HCT116 (cell line): ENCODE results near the gene FGFR4. TPM values are rescaled to one million over a fixed set of nuclear protein-coding genes. Genes with fewer than 3 reads are reported as not detected.

ENCODE experiments used
- ATAC-seq: fragments of 200-7000 bp; cut with Tn5 transposase; 2 replicates; pipeline ENCODE4 v1.9.1; 2020; ENCODE audit warnings: mild to moderate bottlenecking, moderate library complexity
- BruUV-seq: library from RNA; stranded (reverse); fragments of 400-500 nt; replicated peaks from 2 replicates; lab custom pipeline; 2021; lab: Mats Ljungman, UMichigan
- CTCF ChIA-PET: fragments of 300-600 bp; sonication (Branson Sonifier 250); formaldehyde crosslinking; loops from one replicate; lab custom pipeline; 2021; ENCODE audit warnings: antibody characterized with exemption; lab: Charles Lee
- POLR2A ChIA-PET: fragments of 300-600, 350-600 bp; sonication (Branson Sonifier 250); formaldehyde crosslinking; loops from one replicate; lab custom pipeline; 2021; ENCODE audit warnings: antibody characterized with exemption; lab: Charles Lee
- RAD21 ChIA-PET, 2 experiments: fragments of 300-600 bp; sonication (Branson Sonifier 250); formaldehyde crosslinking; loops; one replicate each; lab custom pipeline; 2023; ENCODE audit warnings: low total read pairs in 2 of 2; ENCODE audit not compliant: uncharacterized antibody in 2 of 2, unreplicated experiment in 2 of 2, low non-redundant PET in 1 of 2; lab: Charles Lee
- DNase-seq: peaks from one replicate; pipeline ENCODE4 v3.0.0-alpha.2; 2010; ENCODE audit warnings: low read depth, low spot score
- H2AFZ ChIP-seq: fragments of 200-600 bp; shearing (Covaris generic), sonication (generic); 2 replicates; pipeline ENCODE4 v1.6.1; 2017; ENCODE audit warnings: low read depth, mixed run types, mixed read lengths, antibody characterized with exemption, low read length; ENCODE audit not compliant: poor library complexity, severe bottlenecking
- H3K27ac ChIP-seq: 2 replicates; pipeline ENCODE4 v1.5.1; 2012; ENCODE audit warnings: low read depth, low read length
- H3K27me3 ChIP-seq: fragments of 200-600 bp; sonication (generic); 2 replicates; pipeline ENCODE4 v1.6.1; 2016; ENCODE audit warnings: mixed run types, low read length, mixed read lengths; ENCODE audit not compliant: insufficient read depth
- H3K36me3 ChIP-seq, 2 experiments: fragments of 200-500 bp in 1 of 2; fragments of 200-600 bp in 1 of 2; sonication (Bioruptor generic) in 1 of 2; sonication (generic) in 1 of 2; 2 replicates each; pipeline versions ENCODE4 v1.5.1 to v1.6.1; 2014 to 2016; ENCODE audit warnings: low read length in 2 of 2, inconsistent platforms in 1 of 2, mixed read lengths in 1 of 2, mixed run types in 1 of 2; ENCODE audit not compliant: insufficient read depth in 2 of 2, control insufficient read depth in 1 of 2
- H3K4me1 ChIP-seq, 2 experiments: fragments of 200-600 bp in 1 of 2; sonication (generic) in 1 of 2; 2 replicates each; pipeline versions ENCODE4 v1.5.1 to v1.6.1; 2012 to 2017; ENCODE audit warnings: low read length in 2 of 2, inconsistent platforms in 1 of 2, mild to moderate bottlenecking in 1 of 2, mixed read lengths in 1 of 2, mixed run types in 1 of 2, moderate library complexity in 1 of 2; ENCODE audit not compliant: insufficient read depth in 2 of 2, control insufficient read depth in 1 of 2
- H3K4me2 ChIP-seq: fragments of 200-600 bp; sonication (generic); 2 replicates; pipeline ENCODE4 v1.6.1; 2017; ENCODE audit warnings: mixed run types, low read length, mixed read lengths
- H3K4me3 ChIP-seq, 2 experiments: fragments of 200-600 bp in 1 of 2; sonication (generic) in 1 of 2; replicated peaks in 1 of 2; 2 replicates each; pipeline ENCODE4 v1.5.1; 2011 to 2016; ENCODE audit warnings: low read length in 2 of 2, control low read depth in 1 of 2, low read depth in 1 of 2, mild to moderate bottlenecking in 1 of 2, mixed read lengths in 1 of 2, mixed run types in 1 of 2
- H3K79me2 ChIP-seq: fragments of 200-600 bp; sonication (generic); 2 replicates; pipeline ENCODE4 v1.6.1; 2017; ENCODE audit warnings: mild to moderate bottlenecking, mixed run types, low read length, moderate library complexity, mixed read lengths; ENCODE audit not compliant: insufficient read depth
- H3K9ac ChIP-seq: fragments of 200-600 bp; sonication (generic); 2 replicates; pipeline ENCODE4 v1.6.1; 2016; ENCODE audit warnings: low read length, mixed read lengths
- H3K9me2 ChIP-seq: fragments of 200-600 bp; sonication (generic), shearing (Covaris generic); 2 replicates; pipeline ENCODE4 v1.6.1; 2017; ENCODE audit warnings: mixed run types, mild to moderate bottlenecking, moderate library complexity; ENCODE audit not compliant: insufficient read depth
- H3K9me3 ChIP-seq, 2 experiments: fragments of 200-500 bp in 1 of 2; fragments of 200-600 bp in 1 of 2; sonication (Bioruptor generic) in 1 of 2; sonication (generic) in 1 of 2; 2 replicates each; pipeline ENCODE4 v1.6.1; 2014 to 2017; ENCODE audit warnings: low read length in 2 of 2, mixed read lengths in 2 of 2, inconsistent platforms in 1 of 2, low read depth in 1 of 2, mild to moderate bottlenecking in 1 of 2, mixed run types in 1 of 2, moderate library complexity in 1 of 2; ENCODE audit not compliant: control insufficient read depth in 1 of 2, insufficient read depth in 1 of 2
- H4K20me1 ChIP-seq: fragments of 200-600 bp; sonication (generic), shearing (Covaris generic); 2 replicates; pipeline ENCODE4 v1.6.1; 2017; ENCODE audit warnings: mixed run types, mild to moderate bottlenecking, moderate library complexity; ENCODE audit not compliant: insufficient read depth
- CBX3 ChIP-seq: IDR thresholded peaks from 2 replicates; pipeline ENCODE4 v1.6.1; 2012; ENCODE audit warnings: low read depth
- CEBPB ChIP-seq: IDR thresholded peaks from 2 replicates; pipeline ENCODE4 v1.6.1; 2012; ENCODE audit warnings: low read depth
- EGR1 ChIP-seq: IDR thresholded peaks from 2 replicates; pipeline ENCODE4 v1.6.1; 2012; ENCODE audit warnings: low read depth
- ELF1 ChIP-seq: IDR thresholded peaks from 2 replicates; pipeline ENCODE4 v1.6.1; 2012; ENCODE audit warnings: low read depth, borderline replicate concordance
- EZH2 ChIP-seq: fragments of 200-600 bp; sonication (generic); IDR thresholded peaks from 2 replicates; pipeline ENCODE4 v1.6.1; 2017; ENCODE audit warnings: antibody characterized with exemption, mixed run types
- FOSL1 ChIP-seq: IDR thresholded peaks from 2 replicates; pipeline ENCODE4 v1.6.1; 2012; ENCODE audit warnings: low read depth
- JUND ChIP-seq: IDR thresholded peaks from 2 replicates; pipeline ENCODE4 v1.6.1; 2012
- POLR2A ChIP-seq: IDR thresholded peaks from 2 replicates; pipeline ENCODE4 v1.7.0; 2011; ENCODE audit warnings: borderline replicate concordance; ENCODE audit not compliant: insufficient read depth, insufficient read length; ENCODE audit errors: extremely low read depth
- POLR2AphosphoS5 ChIP-seq: IDR thresholded peaks from 2 replicates; pipeline ENCODE4 v1.6.1; 2011; ENCODE audit warnings: mild to moderate bottlenecking, low read depth, low read length, moderate library complexity
- RAD21 ChIP-seq: IDR thresholded peaks from 2 replicates; pipeline ENCODE4 v1.6.1; 2012; ENCODE audit warnings: low read depth, mild to moderate bottlenecking
- SRF ChIP-seq: IDR thresholded peaks from 2 replicates; pipeline ENCODE4 v1.6.1; 2012; ENCODE audit warnings: low read depth
- TCF7L2 ChIP-seq: IDR thresholded peaks from 2 replicates; pipeline ENCODE4 v1.7.0; 2011; ENCODE audit warnings: borderline replicate concordance, inconsistent platforms; ENCODE audit not compliant: insufficient read depth, insufficient read length; ENCODE audit errors: extremely low read depth
- ZFX ChIP-seq: fragments of 450-650 bp; IDR thresholded peaks from 2 replicates; pipeline ENCODE4 v1.6.1; 2017
- ZNF274 ChIP-seq: fragments of 200-500 bp; sonication (Bioruptor generic); IDR thresholded peaks from 2 replicates; pipeline ENCODE4 v1.6.1; 2014; ENCODE audit warnings: mild to moderate bottlenecking, low read depth, low read length, inconsistent platforms
- intact Hi-C: fragments of 100-400 bp; cut with micrococcal nuclease; formaldehyde crosslinking; loops from 2 replicates; pipeline ENCODE4 v1.10.0; 2022
- total RNA-seq: library from RNA; stranded (reverse); gene quantifications from one replicate; pipeline ENCODE4 v1.2.1, GENCODE V29; 2021; ENCODE audit not compliant: unreplicated experiment
- TF ChIP-seq, protein P1 (sequence below), 3 experiments: fragments of 200-600 bp in 1 of 3; sonication (generic) in 1 of 3; IDR thresholded peaks in 2 of 3; conservative IDR thresholded peaks in 1 of 3; 2 replicates each; pipeline ENCODE4 v1.5.1; 2012 to 2017; ENCODE audit warnings: low read depth in 2 of 3, low read length in 2 of 3, antibody characterized with exemption in 1 of 3, borderline replicate concordance in 1 of 3, control low read depth in 1 of 3, mild to moderate bottlenecking in 1 of 3, mixed read lengths in 1 of 3, mixed run types in 1 of 3, moderate library complexity in 1 of 3; ENCODE audit not compliant: insufficient read depth in 1 of 3
- TF ChIP-seq, protein P2 (sequence below): IDR thresholded peaks from 2 replicates; pipeline ENCODE4 v1.6.1; 2012
- TF ChIP-seq, protein P3 (sequence below): IDR thresholded peaks from 2 replicates; pipeline ENCODE4 v1.6.1; 2012
- TF ChIP-seq, protein P4 (sequence below): IDR thresholded peaks from 2 replicates; pipeline ENCODE4 v1.6.1; 2011; ENCODE audit warnings: mild to moderate bottlenecking, low read length, moderate library complexity; ENCODE audit not compliant: insufficient replicate concordance; ENCODE audit errors: extremely low read depth

FGFR4 gene
- total RNA-seq, 1 experiment from 2014 or later: 78.1 TPM

DNA sequence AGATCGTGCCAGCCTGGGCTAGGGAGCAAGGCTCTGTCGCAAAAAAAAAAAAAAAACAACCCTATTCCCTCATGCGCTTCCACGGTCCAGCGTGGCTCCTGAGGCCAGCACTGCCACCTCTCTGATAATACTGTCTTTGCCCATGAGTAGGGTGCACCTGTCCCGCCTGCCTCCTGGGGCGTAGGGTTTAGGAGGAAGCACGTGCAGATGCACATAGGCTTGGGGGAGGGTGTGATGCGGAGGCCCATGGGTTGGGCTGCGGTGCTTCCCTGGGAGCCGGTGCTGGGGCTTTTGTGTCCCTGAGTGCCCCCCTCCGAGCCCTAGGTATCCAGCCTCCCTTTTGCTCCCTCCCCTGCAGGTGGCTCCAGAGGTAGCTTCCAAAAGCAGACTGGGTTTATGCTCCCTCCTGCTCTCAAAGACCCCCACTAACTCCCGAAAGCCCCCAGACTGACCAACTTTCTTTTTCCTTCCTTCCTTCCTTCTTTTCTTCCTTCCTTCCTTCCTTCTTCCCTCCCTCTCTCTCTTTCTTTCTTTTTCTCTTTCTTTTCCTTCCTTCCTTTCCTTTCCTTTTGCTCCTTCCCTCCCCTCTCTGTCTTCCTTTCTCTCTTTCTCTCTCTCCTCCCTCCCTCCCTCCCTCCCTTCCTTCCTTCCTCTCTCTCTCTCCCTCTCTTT is 12.8 kb downstream of the FGFR4 start (continued):
- TF ChIP-seq, protein P1, sequence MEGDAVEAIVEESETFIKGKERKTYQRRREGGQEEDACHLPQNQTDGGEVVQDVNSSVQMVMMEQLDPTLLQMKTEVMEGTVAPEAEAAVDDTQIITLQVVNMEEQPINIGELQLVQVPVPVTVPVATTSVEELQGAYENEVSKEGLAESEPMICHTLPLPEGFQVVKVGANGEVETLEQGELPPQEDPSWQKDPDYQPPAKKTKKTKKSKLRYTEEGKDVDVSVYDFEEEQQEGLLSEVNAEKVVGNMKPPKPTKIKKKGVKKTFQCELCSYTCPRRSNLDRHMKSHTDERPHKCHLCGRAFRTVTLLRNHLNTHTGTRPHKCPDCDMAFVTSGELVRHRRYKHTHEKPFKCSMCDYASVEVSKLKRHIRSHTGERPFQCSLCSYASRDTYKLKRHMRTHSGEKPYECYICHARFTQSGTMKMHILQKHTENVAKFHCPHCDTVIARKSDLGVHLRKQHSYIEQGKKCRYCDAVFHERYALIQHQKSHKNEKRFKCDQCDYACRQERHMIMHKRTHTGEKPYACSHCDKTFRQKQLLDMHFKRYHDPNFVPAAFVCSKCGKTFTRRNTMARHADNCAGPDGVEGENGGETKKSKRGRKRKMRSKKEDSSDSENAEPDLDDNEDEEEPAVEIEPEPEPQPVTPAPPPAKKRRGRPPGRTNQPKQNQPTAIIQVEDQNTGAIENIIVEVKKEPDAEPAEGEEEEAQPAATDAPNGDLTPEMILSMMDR (IDR thresholded peaks at IDR 0.05 in 2 of 3, conservative IDR thresholded peaks at IDR 0.05 in 1 of 3; ENCODE audit: borderline replicate concordance in 1 of 3, insufficient read depth in 1 of 3, low read depth in 2 of 3, low read length in 2 of 3): no peak
- TF ChIP-seq ZNF274: no peak
- TF ChIP-seq, protein P2, sequence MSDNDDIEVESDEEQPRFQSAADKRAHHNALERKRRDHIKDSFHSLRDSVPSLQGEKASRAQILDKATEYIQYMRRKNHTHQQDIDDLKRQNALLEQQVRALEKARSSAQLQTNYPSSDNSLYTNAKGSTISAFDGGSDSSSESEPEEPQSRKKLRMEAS: no peak
- no peak for TF ChIP-seq CEBPB
- TF ChIP-seq FOSL1: no peak

DNA sequence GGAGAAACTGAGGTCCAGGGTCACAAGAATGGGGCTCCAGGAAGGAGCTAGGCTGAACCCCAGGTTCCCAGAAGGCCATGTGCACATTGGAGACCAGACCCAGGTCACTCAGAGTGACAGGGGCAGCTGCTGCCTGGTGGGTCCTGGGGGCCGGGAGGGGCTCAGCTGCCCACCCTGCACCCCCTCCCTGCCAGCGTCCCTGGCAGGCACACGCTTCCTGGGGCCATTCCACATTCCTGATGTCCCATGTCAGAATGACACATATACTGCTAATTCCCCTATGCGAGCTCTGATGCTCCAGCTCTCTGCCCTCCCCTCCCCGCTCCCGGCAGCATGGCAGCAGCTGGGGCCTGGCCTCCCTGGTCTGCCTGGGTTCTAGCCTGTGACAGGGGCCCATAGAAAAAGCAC is 14.0 kb downstream of the FGFR4 start:
- H3K27ac ChIP-seq: no peak overlapping the region
- H3K79me2 ChIP-seq: no peaks in the 10 kb centered on the region
- no peaks in the 10 kb centered on the region for H3K9me3 ChIP-seq
- intact Hi-C loops: no loop called here
- 0 out of 4 replicates have a peak, but pooled peaks cover 0 to 2% of the 10 kb centered on the region in 2 experiments for H3K36me3 ChIP-seq
- H3K27me3 ChIP-seq: no peaks in the 10 kb centered on the region
- RAD21 ChIA-PET: no interaction called here
- H3K9ac ChIP-seq: no peak overlapping the region
- ATAC-seq (peak; percentile 21; the same call in 1 of the 2 replicates), DNase-seq (no peak)
- POLR2A ChIA-PET: no interaction called here
- H4K20me1 ChIP-seq: no peaks in the 10 kb centered on the region
- BruUV-seq: no TSS peak
- H3K4me2 ChIP-seq: no peak overlapping the region
- H2AFZ ChIP-seq: no peak overlapping the region
- CTCF ChIA-PET: interaction anchor here (1.0 kb wide), 1 partner anchor 11 kb away, joined by 3 read pairs; no protein-coding TSS in a partner anchor
- peaks cover 0 to 6% of the 10 kb centered on the region in 2 experiments; a peak in 1 of 4 replicates for H3K4me1 ChIP-seq
- H3K9me2 ChIP-seq: no peaks in the 10 kb centered on the region
- H3K4me3 ChIP-seq: no peak overlapping the region
- no peak for TF ChIP-seq RAD21
- TF ChIP-seq, protein P1 (IDR thresholded peaks at IDR 0.05 in 2 of 3, conservative IDR thresholded peaks at IDR 0.05 in 1 of 3; ENCODE audit: borderline replicate concordance in 1 of 3, insufficient read depth in 1 of 3, low read depth in 2 of 3, low read length in 2 of 3): no peak
- no peak for TF ChIP-seq POLR2AphosphoS5
- TF ChIP-seq EGR1: no peak
- TF ChIP-seq JUND: no peak
- TF ChIP-seq TCF7L2: no peak
- TF ChIP-seq, protein P2: no peak
- TF ChIP-seq ZFX: no peak
- TF ChIP-seq SRF: no peak
- TF ChIP-seq ZNF274: no peak
- TF ChIP-seq, protein P3, sequence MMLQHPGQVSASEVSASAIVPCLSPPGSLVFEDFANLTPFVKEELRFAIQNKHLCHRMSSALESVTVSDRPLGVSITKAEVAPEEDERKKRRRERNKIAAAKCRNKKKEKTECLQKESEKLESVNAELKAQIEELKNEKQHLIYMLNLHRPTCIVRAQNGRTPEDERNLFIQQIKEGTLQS: no peak
- no peak for TF ChIP-seq POLR2A
- no peak for TF ChIP-seq FOSL1
- TF ChIP-seq ELF1: no peak
- TF ChIP-seq, protein P4, sequence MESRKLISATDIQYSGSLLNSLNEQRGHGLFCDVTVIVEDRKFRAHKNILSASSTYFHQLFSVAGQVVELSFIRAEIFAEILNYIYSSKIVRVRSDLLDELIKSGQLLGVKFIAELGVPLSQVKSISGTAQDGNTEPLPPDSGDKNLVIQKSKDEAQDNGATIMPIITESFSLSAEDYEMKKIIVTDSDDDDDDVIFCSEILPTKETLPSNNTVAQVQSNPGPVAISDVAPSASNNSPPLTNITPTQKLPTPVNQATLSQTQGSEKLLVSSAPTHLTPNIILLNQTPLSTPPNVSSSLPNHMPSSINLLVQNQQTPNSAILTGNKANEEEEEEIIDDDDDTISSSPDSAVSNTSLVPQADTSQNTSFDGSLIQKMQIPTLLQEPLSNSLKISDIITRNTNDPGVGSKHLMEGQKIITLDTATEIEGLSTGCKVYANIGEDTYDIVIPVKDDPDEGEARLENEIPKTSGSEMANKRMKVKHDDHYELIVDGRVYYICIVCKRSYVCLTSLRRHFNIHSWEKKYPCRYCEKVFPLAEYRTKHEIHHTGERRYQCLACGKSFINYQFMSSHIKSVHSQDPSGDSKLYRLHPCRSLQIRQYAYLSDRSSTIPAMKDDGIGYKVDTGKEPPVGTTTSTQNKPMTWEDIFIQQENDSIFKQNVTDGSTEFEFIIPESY: no peak
- TF ChIP-seq EZH2: no peak
- TF ChIP-seq CBX3: no peak
